Activated naive CD4-positive, alpha-beta T cell treated with anti-CD3 and anti-CD28 coated beads for 36 hours (primary cell): ENCODE results near the gene TGFB2. TPM values are rescaled to one million over a fixed set of nuclear protein-coding genes. Genes with fewer than 3 reads are reported as not detected.

Experiments used
- CTCF ChIA-PET: fragments of 350-600 bp; sonication (Branson Sonifier 250); formaldehyde crosslinking; loops from one replicate; lab custom pipeline; 2021; ENCODE audit warnings: antibody characterized with exemption; lab: Charles Lee
- DNase-seq: peaks from one replicate; pipeline ENCODE4 v3.0.0-alpha.2; 2020
- H3K27ac Mint-ChIP-seq: one replicate; pipeline ENCODE4 v1.8.0; 2021; ENCODE audit warnings: mild to moderate bottlenecking, mixed read lengths
- H3K27me3 Mint-ChIP-seq: one replicate; pipeline ENCODE4 v1.8.0; 2021; ENCODE audit warnings: low read depth, mixed read lengths
- H3K36me3 Mint-ChIP-seq: one replicate; pipeline ENCODE4 v1.8.0; 2021; ENCODE audit warnings: low read depth, mixed read lengths
- H3K4me1 Mint-ChIP-seq: one replicate; pipeline ENCODE4 v1.8.0; 2021; ENCODE audit warnings: low read depth, mixed read lengths
- H3K4me3 Mint-ChIP-seq: one replicate; pipeline ENCODE4 v1.8.0; 2021; ENCODE audit warnings: mild to moderate bottlenecking, moderate library complexity, mixed read lengths
- H3K9me3 Mint-ChIP-seq: one replicate; pipeline ENCODE4 v1.8.0; 2021; ENCODE audit warnings: mixed read lengths
- intact Hi-C: fragments of 100-400 bp; cut with micrococcal nuclease; formaldehyde crosslinking; loops from one replicate; pipeline ENCODE4 v1.15.1; 2023
- total RNA-seq, 2 experiments: library from RNA; stranded (reverse); gene quantifications; one replicate each; pipeline ENCODE4 v1.2.3, GENCODE V29; 2021

TGFB2 gene
- total RNA-seq, 2 experiments from 2014 or later: 0.14 TPM; not detected in 1

GRCh38 chr1:218365226-218365999 lies 20.3 kb downstream of the TGFB2 start:
- H3K9me3 Mint-ChIP-seq: no peaks in the 10 kb centered on the region
- no peak for DNase-seq
- CTCF ChIA-PET: interaction anchor here (0.9 to 1.3 kb wide), 2 partner anchors 26 kb away, joined by 3 read pairs; no protein-coding TSS in a partner anchor
- H3K4me1 Mint-ChIP-seq: no peaks in the 10 kb centered on the region
- peaks cover 22% of the 10 kb centered on the region for H3K27me3 Mint-ChIP-seq
- H3K27ac Mint-ChIP-seq: no peak overlapping the region
- intact Hi-C loops: no loop called here
- no peak overlapping the region for H3K4me3 Mint-ChIP-seq
- no peaks in the 10 kb centered on the region for H3K36me3 Mint-ChIP-seq

DNA sequence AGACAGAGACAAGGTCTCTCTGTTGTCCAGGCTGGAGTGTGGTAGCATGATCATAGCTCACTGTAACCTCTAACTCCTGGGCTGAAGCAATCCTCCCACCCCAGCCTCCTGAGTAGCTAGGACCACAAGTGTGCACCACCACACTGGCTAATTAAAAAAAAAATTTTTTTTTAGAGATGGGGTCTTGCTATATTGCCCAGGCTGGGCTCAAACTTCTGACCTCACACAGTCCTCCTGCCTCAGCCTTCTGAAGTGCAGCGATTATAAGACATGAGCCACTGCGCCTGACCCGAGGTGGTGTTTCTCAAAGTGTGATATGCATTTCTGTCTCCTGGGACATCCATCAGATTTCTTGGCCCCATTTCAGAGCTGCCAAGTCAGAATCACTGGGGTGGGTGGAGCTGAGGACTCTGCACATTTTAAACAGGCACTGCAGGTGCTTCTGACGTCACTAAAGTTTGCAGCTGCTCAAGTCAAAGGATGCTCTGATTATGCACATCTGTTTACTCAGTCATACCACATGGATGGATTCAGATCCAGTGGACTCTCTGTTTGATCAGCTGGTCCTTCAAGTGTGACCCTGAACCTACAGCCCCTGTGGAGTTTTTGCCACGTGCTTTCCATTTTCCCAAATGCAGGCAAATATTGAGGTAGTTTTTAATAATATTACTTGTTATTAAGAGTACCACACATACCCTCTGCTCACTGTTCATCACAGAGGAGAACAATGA lies 21.4 kb downstream of the TGFB2 start:
- intact Hi-C loops: no loop called here
- CTCF ChIA-PET: interaction anchor here (1.3 kb wide), 1 partner anchor 27 kb away, joined by 3 read pairs; no protein-coding TSS in a partner anchor

DNA sequence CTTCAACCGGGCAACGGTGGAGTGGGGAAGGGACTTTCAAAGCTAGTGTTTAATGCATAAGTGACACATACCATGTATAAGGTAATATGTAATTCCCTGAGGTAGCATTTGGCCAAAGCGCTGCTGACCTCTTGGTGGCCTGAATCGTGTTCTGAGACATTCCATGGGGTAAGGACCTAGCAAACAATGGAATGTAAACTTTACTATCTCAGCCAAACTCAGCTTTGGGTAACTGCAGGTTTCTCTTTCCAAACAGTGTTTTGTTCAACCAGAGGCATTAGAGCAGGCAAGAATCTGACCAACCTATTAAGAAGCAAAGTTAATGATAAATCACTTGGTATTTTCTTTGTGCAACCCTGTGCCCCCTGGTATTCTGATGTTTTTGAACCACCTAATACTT lies 22.0 kb downstream of the TGFB2 start:
- intact Hi-C loops: no loop called here
- no peak for DNase-seq
- no peaks in the 10 kb centered on the region for H3K36me3 Mint-ChIP-seq
- H3K4me3 Mint-ChIP-seq: no peak overlapping the region
- no peak overlapping the region for H3K27ac Mint-ChIP-seq
- no peaks in the 10 kb centered on the region for H3K9me3 Mint-ChIP-seq
- H3K27me3 Mint-ChIP-seq: peaks cover 32% of the 10 kb centered on the region
- no peaks in the 10 kb centered on the region for H3K4me1 Mint-ChIP-seq
- CTCF ChIA-PET: no interaction called here

More for the DNA sequence above, 21.4 kb downstream of the TGFB2 start:
- H3K4me1 Mint-ChIP-seq: no peaks in the 10 kb centered on the region
- H3K9me3 Mint-ChIP-seq: no peaks in the 10 kb centered on the region
- DNase-seq: no peak
- no peak overlapping the region for H3K27ac Mint-ChIP-seq
- peaks cover 28% of the 10 kb centered on the region for H3K27me3 Mint-ChIP-seq
- no peak overlapping the region for H3K4me3 Mint-ChIP-seq
- H3K36me3 Mint-ChIP-seq: no peaks in the 10 kb centered on the region

- no peak overlapping the region for H3K27ac Mint-ChIP-seq
- H3K27me3 Mint-ChIP-seq: peaks cover 35% of the 10 kb centered on the region
- H3K9me3 Mint-ChIP-seq: no peaks in the 10 kb centered on the region
- DNase-seq: no peak
- no peaks in the 10 kb centered on the region for H3K4me1 Mint-ChIP-seq
- H3K4me3 Mint-ChIP-seq: no peak overlapping the region
- intact Hi-C loops: no loop called here
- CTCF ChIA-PET: no interaction called here
- no peaks in the 10 kb centered on the region for H3K36me3 Mint-ChIP-seq
Observed at GRCh38 chr1:218368686-218369085, 23.6 kb downstream of the TGFB2 start.

DNA sequence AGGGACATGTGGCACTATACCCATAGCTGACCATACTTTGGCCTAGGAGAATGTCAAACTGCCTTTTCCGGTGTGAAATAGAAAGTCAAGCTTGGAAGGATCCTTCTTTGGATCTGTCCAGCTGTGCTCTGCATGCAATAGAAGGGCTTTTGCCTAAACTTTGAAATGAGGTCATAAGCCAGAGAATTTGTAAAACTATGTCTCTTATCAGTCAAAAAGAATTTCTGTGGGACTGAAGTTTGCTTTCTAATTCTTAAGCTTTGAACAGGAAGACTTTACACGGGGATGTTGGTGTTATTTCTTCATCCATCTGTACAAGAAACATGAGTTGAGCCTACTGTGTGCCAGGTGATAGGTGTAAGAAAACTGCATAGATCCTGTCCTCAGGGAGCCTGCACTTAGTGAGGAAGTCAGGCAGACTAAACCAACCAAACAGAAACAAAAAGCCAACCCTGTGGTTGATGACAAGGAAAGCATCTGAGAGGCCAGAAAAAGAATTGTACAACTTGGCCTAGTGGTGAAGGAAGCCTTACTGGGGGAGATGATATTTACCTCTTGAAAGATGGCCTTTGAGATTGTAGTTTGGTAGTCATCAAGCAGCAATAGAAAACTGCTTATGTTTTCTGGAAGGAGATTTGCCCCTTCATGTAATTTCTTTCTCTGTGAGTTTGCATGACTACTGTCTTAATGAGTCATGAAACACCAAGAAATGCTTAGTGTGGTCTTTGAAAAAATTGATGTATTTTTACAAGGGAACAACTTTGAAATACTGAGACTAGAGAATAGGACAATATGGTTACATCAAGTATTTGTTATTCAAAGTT lies 24.8 kb downstream of the TGFB2 start:
- Mint-ChIP-seq H3K36me3 (no peaks in the 10 kb centered on the region), H3K4me3 (no peak overlapping the region), H3K27ac (no peak overlapping the region), H3K4me1 (no peaks in the 10 kb centered on the region), H3K9me3 (no peaks in the 10 kb centered on the region), H3K27me3 (peaks cover 47% of the 10 kb centered on the region)
- DNase-seq: no peak
- intact Hi-C loops: loop anchor here (10.0 kb wide), 2 partner anchors 695 to 805 kb away; partner anchors contain the start of gene LYPLAL1
- CTCF ChIA-PET: no interaction called here

DNA sequence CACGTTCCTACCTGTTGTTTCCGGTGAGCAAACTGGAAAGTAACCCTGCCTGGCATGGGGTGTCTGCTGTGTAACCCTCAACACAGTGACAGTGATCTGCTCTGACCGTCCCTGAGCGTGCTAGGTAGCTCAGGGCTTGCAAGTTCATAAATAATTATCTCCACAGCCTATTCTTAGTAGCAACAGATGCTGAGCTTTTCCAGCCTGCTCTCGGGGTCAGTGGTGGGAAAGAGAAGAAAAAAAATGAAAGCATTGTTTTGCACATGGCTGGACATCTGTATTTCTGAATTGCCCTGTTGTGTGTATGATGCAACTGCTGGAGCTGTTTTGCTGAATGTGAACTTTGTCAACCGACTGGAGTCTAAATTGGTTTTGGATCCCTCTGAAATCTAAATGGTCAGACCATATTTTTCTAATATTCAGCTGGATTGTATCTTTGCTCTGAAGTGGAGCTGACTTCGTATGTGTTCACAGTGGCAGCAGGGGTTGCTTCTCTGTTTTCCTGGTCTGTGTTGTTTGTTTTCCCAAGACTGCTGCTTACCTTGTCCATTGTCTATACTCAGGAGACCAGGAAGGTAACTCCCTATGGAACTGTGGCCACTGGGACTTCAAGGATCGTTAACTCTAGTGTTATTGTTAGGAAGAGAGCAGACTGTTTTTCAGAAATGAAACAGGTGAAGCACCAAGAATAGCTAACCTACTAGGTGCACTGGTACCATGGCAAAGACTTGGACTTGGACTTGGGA lies 27.0 kb downstream of the TGFB2 start:
- no peak for DNase-seq
- intact Hi-C loops: loop anchor here (10.0 kb wide), 2 partner anchors 693 to 803 kb away; partner anchors contain the start of gene LYPLAL1
- CTCF ChIA-PET: interaction anchor here (0.7 kb wide), 1 partner anchor 200 kb away, joined by 3 read pairs; no protein-coding TSS in a partner anchor
- Mint-ChIP-seq H3K36me3 (no peaks in the 10 kb centered on the region), H3K27ac (no peak overlapping the region), H3K9me3 (no peaks in the 10 kb centered on the region), H3K27me3 (peaks cover 48% of the 10 kb centered on the region), H3K4me1 (peaks cover 10% of the 10 kb centered on the region), H3K4me3 (no peak overlapping the region)

DNA sequence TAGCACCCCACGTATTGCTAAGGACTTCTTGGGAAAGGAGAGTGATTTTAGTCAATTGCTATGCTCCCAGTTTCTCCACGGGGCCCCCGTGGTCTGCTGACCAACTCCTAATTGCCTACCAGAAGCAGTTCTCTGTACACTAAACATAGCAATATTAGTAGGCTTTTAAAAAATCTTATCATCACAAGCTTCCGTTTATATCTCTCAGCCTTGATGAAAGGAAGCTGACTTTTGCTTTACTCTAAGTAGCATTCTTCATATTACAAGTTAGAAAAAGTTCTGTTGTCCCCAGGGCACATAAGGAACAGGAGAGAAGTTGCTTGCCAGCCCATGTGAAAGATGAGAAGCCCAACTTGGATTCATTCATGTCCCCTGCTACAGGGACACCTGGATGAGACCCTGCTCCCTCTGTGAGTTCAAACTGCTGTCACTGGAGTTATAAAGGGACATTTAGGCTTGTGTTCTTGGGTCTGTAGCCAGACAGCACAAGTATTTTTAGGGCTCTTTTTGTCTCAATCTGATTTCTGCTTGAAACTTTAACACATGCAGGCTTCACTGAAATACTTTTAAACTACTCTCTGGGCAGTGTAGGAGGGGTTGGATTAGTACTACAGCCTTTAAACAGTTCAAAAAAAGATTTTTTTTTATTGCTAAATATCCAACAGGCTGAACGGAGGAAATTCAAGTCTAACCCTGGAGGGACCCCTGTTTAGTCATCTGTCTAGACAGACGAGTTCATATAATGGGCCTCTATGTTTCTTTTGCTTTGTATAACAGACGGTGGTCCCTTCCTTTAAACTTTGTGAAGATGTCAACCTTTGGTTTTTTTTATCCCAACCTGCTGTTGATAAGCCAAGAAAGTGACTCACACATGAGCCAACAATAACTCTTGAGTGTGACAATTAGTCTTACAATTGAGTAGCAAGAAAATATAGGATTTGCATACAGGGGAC lies 29.5 kb downstream of the TGFB2 start:
- no peak overlapping the region for H3K27ac Mint-ChIP-seq
- no peak for DNase-seq
- peaks cover 55% of the 10 kb centered on the region for H3K27me3 Mint-ChIP-seq
- CTCF ChIA-PET: interaction anchor here (0.7 kb wide), 1 partner anchor 26 kb away, joined by 3 read pairs; no protein-coding TSS in a partner anchor
- no peaks in the 10 kb centered on the region for H3K36me3 Mint-ChIP-seq
- H3K4me3 Mint-ChIP-seq: no peak overlapping the region
- intact Hi-C loops: loop anchor here (1.0 to 10.0 kb wide), 5 partner anchors 23 to 953 kb away; partner anchors contain the start of genes LYPLAL1 and TGFB2
- H3K9me3 Mint-ChIP-seq: no peaks in the 10 kb centered on the region
- peaks cover 16% of the 10 kb centered on the region for H3K4me1 Mint-ChIP-seq

DNA sequence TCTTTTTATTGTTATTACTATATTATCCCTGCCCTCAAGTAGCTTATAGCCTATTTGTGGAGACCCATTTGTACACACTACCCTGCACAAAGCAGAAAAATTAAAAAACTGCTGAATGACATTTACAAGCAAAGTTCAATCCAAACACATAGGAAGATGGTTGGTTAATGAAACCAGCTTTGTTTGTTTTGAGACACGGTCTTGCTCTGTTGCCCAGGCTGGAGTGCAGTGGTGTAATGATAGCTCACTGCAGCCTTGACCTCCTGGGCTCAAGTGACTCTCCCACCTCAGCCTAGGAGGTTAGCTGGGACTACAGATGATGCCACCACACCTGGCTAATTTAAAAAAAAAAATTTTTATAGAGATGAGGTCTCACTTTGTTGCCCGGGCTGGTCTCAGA lies 31.6 kb downstream of the TGFB2 start:
- peaks cover 66% of the 10 kb centered on the region for H3K27me3 Mint-ChIP-seq
- H3K9me3 Mint-ChIP-seq: no peaks in the 10 kb centered on the region
- no peak overlapping the region for H3K27ac Mint-ChIP-seq
- DNase-seq: no peak
- intact Hi-C loops: loop anchor here (5.0 to 10.0 kb wide), 3 partner anchors 688 to 951 kb away; partner anchors contain the start of gene LYPLAL1
- H3K4me3 Mint-ChIP-seq: no peak overlapping the region
- CTCF ChIA-PET: interaction anchor here (0.9 to 1.9 kb wide), 2 partner anchors 32 to 38 kb away, joined by 3 to 5 read pairs; partner anchors contain the start of gene TGFB2
- H3K36me3 Mint-ChIP-seq: no peaks in the 10 kb centered on the region
- peaks cover 16% of the 10 kb centered on the region for H3K4me1 Mint-ChIP-seq

- Mint-ChIP-seq H3K9me3 (no peaks in the 10 kb centered on the region), H3K36me3 (no peaks in the 10 kb centered on the region), H3K27me3 (peaks cover 61% of the 10 kb centered on the region), H3K4me1 (peaks cover 16% of the 10 kb centered on the region), H3K4me3 (no peak overlapping the region), H3K27ac (no peak overlapping the region)
- intact Hi-C loops: loop anchor here (5.0 to 10.0 kb wide), 3 partner anchors 688 to 950 kb away; partner anchors contain the start of gene LYPLAL1
- DNase-seq: peak; percentile 84
- CTCF ChIA-PET: interaction anchor here (0.9 to 1.9 kb wide), 2 partner anchors 32 to 39 kb away, joined by 3 to 5 read pairs; partner anchors contain the start of gene TGFB2
Observed at GRCh38 chr1:218377143-218377660, 32.1 kb downstream of the TGFB2 start.
